ENCODE measurements around the gene MED1.

DNA sequence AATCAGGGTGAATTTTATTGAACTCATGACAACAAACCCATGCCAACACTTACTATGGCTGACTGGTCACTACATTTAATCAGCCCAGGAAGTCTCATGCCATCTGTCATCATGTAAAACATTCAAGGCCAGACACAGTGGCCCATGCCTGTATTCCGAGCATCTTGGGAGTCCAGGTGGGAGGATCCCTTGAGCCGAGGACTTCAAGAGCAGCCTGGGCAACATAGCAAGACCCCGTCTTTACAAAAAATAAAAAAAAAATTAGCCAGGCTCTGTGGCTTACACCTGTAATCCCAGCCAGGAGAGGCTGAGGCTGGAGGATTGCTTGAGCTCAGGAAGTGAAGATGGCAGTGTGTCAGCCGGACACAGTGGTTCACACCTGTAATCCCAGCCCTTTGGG, 4.9 kb upstream of the MED1 start:
- TF ChIP-seq EZH2phosphoT487 (IDR thresholded peaks at IDR 0.05; ENCODE audit: insufficient read depth, low read depth) (no peak), EZH2 (IDR thresholded peaks at IDR 0.05; ENCODE audit: insufficient read depth, poor library complexity, severe bottlenecking) (no peak)

Measured in GM23248 (cell line).